Measurements from ENCODE around the gene PPP1R1B.

Gene PPP1R1B

DNA sequence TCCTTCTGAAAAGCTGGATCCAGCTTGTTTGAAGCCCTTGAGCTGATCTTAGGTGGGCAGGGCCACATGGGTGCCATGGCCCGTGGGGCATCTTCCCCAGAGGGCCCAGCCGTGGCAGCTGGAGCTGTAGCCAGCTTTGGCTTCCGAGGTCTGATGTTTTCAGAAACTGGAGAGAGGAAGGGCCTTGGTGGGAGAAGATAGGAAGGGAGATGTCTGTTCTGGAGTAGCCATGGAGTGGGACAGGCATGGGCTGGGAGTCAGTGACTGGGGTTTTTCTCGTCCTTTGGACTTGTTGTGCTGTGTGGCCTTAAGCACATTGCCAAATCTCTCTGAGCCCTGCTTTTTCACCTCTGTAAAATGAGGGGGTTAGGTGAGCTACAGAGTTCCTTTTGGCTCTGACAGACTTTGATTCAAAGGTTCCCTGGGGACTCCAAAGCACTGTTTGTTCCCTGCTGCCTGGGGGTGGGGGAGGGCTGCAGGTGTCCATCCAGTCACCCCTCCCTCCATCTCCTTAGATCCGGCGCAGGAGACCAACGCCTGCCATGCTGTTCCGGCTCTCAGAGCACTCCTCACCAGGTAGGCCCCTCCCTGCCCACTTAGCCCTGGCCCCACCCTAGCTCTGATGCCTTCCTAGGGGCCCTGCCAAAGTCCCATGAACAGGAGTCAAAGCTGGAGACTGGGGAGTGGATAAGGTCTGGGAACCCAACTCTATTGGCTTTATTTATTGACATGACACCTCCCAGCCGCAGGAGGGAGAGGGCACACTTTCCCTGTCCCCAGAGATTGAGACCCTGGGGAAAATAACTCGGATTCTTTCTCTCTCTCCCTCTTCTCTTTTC, 2.1 kb downstream of the PPP1R1B start:
- no peak for FAIRE-seq

DNA sequence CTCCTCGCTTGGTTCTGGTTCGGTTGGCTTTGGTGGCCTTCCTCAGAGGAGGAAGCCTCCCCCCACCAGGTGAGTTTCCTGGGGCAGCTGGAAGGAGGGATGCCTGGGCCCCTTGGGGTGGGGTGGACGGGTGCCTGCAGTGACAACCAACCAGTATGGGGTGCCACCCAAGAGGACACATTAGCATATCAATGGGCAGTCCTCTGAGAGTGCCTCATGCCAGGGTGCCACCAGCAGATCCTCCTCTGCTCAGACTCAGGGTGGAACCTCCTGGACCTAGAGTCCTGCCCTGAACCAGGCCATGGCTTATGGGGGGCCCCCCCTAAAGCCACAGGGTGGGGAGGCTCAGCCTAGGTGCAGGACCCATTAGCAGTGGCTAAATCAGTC, 2.7 kb downstream of the PPP1R1B start:
- DNase-seq (ENCODE audit: extremely low spot score, insufficient read length, low read depth) (no peak), FAIRE-seq (no peak)

More for the DNA sequence above, 2.1 kb downstream of the PPP1R1B start:
- DNase-seq (ENCODE audit: extremely low spot score, insufficient read length, low read depth), result no peak

DNA sequence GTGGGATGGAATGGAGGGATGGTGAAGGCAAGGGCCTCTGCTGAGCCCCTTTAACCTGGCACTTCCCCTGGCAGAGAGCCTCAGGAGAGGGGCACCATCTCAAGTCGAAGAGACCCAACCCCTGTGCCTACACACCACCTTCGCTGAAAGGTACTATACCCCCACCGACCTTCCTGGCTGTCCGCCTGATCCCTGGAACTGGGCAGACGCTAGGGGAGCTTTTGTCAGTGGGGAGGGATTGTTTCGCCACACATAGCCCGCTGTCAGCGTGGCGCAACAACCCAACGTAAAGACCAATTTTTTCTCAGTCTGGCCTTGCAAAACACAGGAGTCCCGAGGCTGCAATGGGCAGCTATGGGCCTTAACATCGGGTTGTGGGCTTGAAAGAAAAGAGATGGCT, 3.1 kb downstream of the PPP1R1B start:
- DNase-seq (ENCODE audit: extremely low spot score, insufficient read length, low read depth) (no peak), FAIRE-seq (no peak)

DNA sequence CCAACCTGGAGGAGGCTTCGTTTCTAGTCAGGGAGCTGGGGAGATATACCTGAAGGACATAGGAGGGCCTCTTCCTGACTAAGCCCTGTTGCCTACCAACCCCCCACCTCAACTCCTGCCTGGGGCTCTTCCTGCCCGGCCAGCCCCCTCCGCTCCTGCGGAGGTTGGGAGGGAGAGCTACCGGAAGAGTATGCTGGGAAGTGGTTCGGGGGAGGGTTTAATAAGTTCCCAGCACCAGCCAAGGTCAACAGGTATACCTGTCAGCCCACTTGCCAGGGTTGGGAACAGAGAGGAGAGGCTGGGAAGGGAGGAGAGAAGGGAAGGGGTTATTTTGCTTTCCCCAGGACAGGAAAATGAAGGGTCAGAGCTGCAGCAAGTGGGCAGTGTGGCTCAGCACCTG, 4.7 kb downstream of the PPP1R1B start:
- no peak for FAIRE-seq
- DNase-seq (ENCODE audit: extremely low spot score, insufficient read length, low read depth), result no peak

DNA sequence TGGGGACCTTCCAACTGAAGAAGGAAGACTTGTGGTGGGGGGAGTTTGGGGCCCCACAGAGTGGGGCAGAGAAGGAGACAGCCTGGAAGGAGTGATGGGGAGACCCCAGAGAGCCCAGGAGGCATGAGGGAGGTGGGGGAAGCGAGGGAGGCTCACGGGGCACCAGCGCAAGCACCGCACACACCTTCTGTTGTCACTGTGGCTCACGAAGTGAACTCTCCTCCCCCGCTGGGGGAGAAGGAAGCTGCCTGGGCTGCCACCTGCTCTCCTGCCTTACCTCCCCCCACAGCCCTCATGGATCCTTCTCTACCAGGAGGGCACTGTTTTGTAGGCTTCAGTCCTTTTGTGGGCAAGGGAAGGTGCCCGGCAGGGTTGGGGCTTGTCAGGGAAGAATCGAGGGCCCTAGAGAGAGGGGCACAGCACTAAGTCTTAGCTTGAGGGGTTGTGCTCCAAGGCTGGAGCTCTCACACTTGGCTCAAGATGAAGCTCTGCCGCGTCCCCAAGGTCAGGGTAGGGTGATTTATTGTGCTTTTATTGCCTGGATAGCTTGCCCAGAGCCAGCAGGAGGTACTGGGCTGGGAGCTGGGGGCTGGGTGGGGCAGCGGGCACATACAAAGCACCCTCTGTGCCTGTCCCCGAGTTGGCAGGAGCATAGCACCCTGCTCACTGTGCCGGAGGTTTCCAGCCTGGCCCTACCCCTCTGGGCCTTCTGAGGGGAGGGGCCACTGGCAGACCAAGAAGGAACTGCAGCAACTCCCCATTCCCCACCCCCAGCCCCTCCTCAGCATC, 5.6 kb downstream of the PPP1R1B start:
- FAIRE-seq, result no peak
- no peak for DNase-seq (ENCODE audit: extremely low spot score, insufficient read length, low read depth)

DNA sequence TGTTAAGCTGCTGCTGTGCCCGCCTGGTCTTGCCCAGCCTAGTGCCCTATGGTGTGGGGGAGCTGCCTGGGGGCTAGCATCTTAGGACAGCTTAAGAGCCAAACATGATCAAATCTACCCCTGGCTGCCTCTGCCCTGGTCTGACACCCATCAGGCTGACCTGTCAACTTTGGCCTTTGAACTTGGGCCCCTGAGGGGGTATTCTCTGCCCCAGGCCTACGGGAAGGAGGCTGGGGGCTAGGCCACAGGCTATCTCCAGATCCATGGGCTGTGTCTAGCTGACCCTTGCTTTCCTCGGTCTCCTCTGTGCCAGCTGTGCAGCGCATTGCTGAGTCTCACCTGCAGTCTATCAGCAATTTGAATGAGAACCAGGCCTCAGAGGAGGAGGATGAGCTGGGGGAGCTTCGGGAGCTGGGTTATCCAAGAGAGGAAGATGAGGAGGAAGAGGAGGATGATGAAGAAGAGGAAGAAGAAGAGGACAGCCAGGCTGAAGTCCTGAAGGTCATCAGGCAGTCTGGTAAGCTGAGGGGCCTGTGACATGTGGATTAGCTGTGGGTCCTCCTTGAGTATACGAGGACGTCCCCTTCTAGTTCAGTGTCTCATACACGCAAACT, 6.9 kb downstream of the PPP1R1B start:
- FAIRE-seq (no peak), DNase-seq (ENCODE audit: extremely low spot score, insufficient read length, low read depth) (no peak)

DNA sequence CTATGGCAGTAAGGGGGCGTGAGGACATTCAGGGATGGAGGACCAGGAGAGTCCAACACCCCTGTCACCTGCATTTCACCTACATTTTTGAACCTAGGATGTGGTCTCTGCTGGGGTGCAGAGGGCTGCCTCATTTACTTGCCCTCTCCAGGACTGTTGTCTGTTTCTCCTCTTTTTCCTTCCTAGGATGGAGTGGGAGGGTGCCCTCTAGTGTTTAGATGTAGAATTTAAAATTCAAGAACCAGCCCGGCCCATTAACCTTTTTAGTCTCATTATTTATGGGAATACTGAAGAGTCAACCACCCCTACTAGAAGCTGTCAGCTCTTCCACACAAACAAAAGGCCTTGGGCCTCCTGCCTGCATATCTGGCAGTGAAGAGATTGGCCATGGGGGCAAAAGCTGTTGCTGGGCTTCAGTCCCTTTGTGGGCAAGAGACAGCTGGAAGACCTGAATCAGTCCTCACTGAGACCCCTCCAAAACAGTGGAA, 7.7 kb downstream of the PPP1R1B start:
- peak; percentile 46 for FAIRE-seq
- DNase-seq (ENCODE audit: extremely low spot score, insufficient read length, low read depth), result no peak

DNA sequence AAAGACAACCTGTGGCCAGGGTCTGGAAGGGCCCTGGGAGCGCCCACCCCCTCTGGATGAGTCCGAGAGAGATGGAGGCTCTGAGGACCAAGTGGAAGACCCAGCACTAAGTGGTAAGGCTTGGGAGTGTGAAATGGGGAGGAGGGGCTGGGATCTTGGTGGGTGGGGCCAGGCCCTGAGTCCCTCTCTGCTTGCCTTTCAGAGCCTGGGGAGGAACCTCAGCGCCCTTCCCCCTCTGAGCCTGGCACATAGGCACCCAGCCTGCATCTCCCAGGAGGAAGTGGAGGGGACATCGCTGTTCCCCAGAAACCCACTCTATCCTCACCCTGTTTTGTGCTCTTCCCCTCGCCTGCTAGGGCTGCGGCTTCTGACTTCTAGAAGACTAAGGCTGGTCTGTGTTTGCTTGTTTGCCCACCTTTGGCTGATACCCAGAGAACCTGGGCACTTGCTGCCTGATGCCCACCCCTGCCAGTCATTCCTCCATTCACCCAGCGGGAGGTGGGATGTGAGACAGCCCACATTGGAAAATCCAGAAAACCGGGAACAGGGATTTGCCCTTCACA, 8.9 kb downstream of the PPP1R1B start:
- no peak for FAIRE-seq
- no peak for DNase-seq (ENCODE audit: extremely low spot score, insufficient read length, low read depth)

DNA sequence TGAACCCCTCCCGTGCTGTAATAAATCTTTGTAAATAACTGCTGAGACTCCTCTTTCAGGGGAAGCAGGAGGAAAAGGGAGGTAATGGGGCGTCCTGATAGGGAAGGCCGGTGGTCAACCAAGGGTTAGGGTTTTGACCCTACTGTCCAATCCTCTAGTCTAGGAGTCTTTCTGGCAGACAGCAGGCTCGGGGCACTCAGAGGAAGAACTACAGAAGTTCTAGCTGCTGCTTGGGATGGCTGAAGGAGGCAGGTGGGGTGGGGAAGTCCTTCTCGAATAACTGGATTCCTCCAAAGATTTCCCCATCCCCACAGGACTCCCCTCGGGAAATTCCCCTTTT, 9.8 kb downstream of the PPP1R1B start:
- no peak for DNase-seq (ENCODE audit: extremely low spot score, insufficient read length, low read depth)

DNA sequence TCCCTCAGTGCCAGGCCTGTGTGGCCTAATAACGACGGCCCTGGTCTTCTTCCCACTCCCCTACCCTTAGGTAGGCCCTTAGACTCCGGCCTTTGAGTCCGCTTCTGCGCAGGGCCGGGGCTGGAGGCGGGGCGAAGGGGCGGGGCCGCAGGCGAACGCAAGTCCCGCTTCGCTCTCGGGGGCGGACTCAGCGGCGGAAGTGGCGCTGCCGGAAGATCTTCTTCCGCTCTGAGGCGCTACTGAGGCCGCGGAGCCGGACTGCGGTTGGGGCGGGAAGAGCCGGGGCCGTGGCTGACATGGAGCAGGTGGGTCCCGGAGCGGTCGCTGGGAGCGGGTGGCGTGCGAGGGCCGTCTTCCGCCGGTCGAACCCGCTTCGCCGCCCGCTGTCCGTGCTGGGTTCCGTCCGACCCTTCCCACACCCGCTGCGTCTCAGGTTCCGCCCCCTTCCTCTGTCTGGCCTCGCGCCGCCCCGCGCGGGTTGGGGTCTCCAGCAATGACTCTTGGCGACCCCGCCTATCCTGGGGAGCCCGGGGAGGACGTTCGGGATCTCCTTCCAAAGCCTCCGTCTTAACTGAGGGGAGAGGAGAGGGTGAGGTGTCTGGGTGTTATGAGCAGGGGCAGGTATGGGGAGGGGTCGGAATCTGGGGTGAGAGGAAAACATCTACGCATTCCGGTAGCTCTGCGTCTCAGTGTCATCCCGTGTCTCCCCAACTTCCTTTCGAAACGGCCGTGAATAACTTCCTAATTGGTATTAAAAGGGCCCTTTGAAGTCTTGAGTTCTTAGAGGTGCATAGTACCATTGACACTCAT, 10.4 kb downstream of the PPP1R1B start, which contains the start of gene STARD3:
TSS of gene STARD3 (plus strand) at position 218 of the 810 bp plus-strand sequence. CDS start 16,388 bp downstream, outside the sequence.
- peak; percentile 94 for DNase-seq (ENCODE audit: extremely low spot score, insufficient read length, low read depth)
- FAIRE-seq, result peak; percentile 95

More for the DNA sequence above, 9.8 kb downstream of the PPP1R1B start:
- FAIRE-seq, result no peak

DNA sequence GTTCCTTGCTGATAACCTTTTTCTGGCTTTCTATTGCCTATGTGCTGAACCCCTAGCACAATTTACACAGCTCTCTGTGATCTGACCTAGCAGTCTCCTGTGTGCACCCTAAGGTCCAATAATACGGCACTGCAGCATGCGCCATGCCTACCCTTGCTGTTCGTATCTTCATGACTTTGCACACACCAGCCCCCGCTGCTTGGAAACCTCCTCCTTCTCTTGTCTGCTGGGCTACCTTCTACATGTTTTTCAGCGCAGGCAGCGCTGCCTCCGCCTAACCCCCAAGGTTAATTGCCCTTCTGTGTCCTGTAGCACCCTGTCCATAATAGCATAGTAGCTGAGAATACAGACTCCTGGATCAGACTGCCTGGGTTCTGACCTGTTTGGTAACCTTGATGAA, 11.6 kb downstream of the PPP1R1B start:
- DNase-seq (ENCODE audit: extremely low spot score, insufficient read length, low read depth) (no peak), FAIRE-seq (no peak)

DNA sequence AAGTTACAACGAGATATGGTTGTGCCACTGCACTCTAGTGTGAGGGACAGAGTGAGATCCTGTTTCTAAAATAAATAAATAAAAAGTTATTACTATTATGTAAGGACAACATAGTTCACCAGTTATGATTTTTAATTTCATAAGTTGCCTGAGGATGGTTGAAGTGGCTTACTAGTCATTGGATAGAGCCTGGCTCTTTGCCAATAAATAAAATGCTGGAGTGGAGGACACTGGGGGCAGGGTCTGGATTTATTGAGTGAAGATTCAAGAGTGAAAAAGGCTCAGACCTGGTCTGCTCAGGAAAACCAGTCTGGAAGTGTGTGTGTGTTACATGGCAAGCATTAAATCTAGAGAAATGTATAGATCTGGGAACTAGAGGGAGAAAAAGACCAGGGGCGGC, 12.3 kb downstream of the PPP1R1B start:
- FAIRE-seq (no peak), DNase-seq (ENCODE audit: extremely low spot score, insufficient read length, low read depth) (no peak)

DNA sequence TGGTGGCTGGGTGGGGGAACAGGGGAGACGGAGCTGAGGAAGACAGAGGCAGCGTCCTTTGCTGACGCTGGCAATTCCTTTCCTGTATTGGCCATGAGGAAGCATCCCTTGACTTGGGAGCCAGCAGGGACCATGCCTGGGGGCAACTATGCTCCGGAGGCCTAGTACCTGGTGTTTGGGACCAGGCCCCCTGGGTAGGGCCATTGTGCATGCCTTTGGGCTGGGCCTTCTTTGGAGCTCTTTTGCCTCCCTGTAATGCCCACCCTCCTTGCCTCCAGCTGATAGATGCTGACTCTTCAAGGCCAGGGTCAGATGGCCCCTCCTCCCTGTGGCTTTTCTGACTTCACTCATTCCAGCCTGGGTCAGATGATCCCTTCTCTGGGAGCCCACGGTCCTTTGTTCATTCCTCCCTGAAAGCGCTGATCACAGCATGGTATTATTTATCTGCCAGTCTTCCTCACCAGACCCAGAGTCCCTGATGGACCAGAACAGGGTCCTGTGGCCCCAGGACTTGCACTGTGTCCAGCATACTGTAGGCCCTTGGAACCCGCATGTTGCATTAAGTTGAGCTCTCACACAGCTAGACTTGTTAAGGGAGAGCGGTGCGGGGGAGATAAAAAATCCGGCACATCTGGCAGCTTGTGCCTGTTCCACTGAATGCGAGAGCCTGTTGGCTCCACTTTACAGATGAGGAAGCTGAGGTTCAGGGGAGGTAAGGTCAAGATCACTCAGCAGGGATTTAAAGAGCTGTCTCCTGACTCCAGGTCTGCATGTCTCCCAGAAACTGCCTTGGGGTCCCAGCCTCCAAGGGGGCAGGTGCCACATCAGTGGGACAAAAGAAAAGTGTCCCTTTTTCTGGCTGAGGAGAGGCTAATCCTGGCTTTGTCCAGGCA, 13.1 kb downstream of the PPP1R1B start:
- DNase-seq (ENCODE audit: extremely low spot score, insufficient read length, low read depth) (no peak), FAIRE-seq (no peak)

DNA sequence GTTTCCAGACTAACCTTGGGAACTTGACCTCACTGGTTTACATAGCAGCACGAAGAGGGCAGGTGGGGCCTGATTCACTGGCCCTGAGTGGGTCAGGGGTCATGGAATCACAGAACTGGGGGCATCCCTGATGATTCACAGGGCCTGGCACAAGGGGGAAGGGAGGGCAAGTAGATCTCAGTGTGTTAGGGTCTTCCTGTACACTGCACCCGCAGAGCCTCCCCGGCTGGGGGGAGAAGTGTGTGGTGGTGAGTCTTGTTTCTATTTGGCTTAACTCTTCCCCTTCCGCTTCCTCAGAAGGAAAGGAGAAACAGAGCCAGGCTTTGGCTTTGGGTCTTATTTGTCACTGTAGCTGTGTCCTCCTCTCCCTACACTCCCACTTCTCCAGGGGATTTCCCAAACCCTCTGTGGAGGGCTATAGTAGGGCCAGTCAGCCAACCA, 13.9 kb downstream of the PPP1R1B start:
- FAIRE-seq, result no peak
- no peak for DNase-seq (ENCODE audit: extremely low spot score, insufficient read length, low read depth)

DNA sequence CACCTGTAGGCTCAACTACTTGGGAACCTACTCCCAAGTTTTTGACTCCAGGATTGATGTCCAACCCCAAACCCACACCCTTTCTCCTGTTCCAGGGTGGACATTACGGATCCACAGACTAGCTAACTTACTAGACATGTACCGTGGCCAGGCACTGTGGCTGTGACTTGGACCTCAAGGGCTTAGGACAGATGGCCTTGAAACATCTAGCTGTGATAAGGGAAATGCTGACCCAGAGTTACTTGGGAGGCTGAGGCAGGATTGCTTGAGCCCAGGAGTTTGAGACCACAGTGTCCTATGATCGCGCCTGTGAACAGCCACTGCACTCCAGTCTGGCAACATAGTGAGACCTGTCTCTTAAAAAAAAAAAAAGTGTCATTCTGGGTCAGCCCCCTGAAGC, 14.3 kb downstream of the PPP1R1B start:
- FAIRE-seq, result no peak

DNA sequence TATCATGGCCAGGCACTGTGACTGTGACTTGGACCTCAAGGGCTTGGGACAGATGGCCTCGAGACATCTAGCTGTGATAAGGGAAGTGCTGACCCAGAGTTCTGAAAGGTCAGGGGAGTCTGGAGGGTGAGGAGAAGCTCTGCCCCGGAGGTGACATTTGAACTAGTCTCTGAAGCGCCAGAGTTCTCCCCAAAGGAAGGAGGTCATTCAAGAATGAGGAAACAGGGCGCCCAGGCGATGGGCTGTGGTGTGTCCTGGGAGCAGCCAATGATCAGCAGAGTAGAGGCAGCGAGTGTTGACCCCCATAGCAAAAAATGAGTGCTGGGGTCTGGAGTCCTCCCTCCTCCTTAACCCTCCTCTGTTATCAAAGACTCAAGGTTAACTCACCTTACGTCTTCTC, 15.1 kb downstream of the PPP1R1B start:
- no peak for DNase-seq (ENCODE audit: extremely low spot score, insufficient read length, low read depth)

More for the DNA sequence above, 14.3 kb downstream of the PPP1R1B start:
- DNase-seq (ENCODE audit: extremely low spot score, insufficient read length, low read depth), result no peak

DNA sequence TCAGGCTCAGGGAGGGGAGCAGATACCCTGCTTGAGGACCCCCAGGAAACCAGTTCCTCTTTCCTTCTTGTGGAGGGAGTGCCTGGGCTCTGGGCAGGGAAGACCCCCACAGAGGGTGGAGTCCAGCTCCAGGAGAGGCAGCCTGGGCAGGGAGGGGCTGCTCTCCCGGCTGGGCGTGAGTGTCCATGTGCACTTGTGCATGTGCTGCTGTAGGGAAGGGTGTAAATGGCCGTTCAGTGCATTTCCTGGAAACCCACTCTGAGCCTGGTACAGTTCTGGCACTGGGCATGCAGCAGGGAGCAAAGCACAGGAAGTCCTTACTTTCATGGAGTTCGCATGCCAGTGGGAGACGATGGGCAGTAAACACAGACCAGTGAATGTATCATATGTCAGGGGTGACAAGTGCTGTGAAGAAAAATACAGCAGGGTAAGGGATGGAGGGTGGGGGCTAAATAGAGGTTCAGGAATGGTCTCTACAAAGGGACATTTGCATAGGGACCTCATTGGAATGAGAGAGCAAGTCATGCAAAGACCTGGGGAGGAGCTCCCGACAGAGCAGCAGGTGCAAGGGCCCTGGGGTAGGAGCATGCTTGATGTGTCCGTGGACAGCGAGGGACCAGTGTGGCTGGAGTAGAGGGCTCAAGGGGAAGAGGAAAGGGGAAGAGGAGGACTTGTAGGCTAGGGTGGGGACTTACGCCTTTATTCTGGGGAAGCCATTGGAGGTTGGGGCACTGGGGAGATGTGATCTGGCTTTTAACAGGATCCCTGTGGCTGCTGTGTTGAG, 15.7 kb downstream of the PPP1R1B start:
- FAIRE-seq, result no peak
- DNase-seq (ENCODE audit: extremely low spot score, insufficient read length, low read depth), result no peak

More for the DNA sequence above, 15.1 kb downstream of the PPP1R1B start:
- no peak for FAIRE-seq

DNA sequence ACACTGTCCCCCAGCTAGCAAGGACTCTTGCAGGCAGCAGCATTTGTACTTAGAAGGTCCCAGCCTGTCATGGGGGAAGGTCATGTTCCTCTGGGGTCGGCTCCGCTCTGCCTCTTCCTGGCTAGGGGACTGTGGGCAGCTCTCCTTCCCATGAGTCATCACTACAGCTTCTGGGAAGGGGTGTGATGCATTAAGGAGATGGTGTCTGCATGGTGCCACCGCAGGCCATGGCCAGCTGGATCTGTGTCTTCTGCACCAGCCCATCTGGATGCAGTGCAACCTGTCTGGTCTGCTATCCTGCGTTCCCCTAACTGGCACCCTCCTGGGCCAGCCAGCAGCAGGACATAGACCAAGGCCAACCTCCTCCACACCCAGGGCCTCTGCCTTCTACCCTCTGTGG, 16.5 kb downstream of the PPP1R1B start:
- no peak for FAIRE-seq
- no peak for DNase-seq (ENCODE audit: extremely low spot score, insufficient read length, low read depth)

Measured in GM18507 (cell line).